Bronchial epithelial cell (primary cell): ENCODE measurements around the gene FKRP. TPM values are rescaled to one million over a fixed set of nuclear protein-coding genes. Genes with fewer than 3 reads are reported as not detected.

Source experiments
- DNase-seq: peaks from one replicate; pipeline ENCODE4 v3.0.0-alpha.2; 2010; ENCODE audit warnings: low read depth
- FAIRE-seq: peaks from 2 replicates; lab custom pipeline; 2011; peaks lifted over from hg19 to GRCh38; lab: Jason Lieb, UNC
- H3K27me3 ChIP-seq: 2 replicates; pipeline ENCODE4 v1.5.1; 2011; ENCODE audit warnings: low read length; ENCODE audit not compliant: control insufficient read depth, insufficient read depth
- H3K36me3 ChIP-seq: 2 replicates; pipeline ENCODE4 v1.5.1; 2011; ENCODE audit warnings: low read length; ENCODE audit not compliant: control insufficient read depth, insufficient read depth
- H3K4me3 ChIP-seq: 2 replicates; pipeline ENCODE4 v1.5.1; 2011; ENCODE audit warnings: mild to moderate bottlenecking, low read depth, low read length, control low read depth
- CTCF ChIP-seq: IDR thresholded peaks from 2 replicates; pipeline ENCODE4 v1.5.1; 2011; ENCODE audit warnings: mild to moderate bottlenecking, moderate library complexity, low read length, control low read depth, inconsistent platforms; ENCODE audit not compliant: insufficient read depth, severe bottlenecking
- total RNA-seq: library from RNA; depleted of rRNA; stranded (reverse); fragments of >200 nt; gene quantifications from 2 replicates; pipeline ENCODE4 v1.2.1, GENCODE V29; 2014

The FKRP gene
- total RNA-seq, 1 donor from 2014 or later, result 5.8 TPM

- H3K4me3 ChIP-seq, result no peak overlapping the region
- FAIRE-seq, result no peak
- no peak for TF ChIP-seq CTCF
- H3K36me3 ChIP-seq, result peaks cover 54% of the 10 kb centered on the region
- H3K27me3 ChIP-seq, result no peaks in the 10 kb centered on the region
- no peak for DNase-seq
These were observed 23.3 kb upstream of the FKRP start for GRCh38 chr19:46722421-46723022.

DNA sequence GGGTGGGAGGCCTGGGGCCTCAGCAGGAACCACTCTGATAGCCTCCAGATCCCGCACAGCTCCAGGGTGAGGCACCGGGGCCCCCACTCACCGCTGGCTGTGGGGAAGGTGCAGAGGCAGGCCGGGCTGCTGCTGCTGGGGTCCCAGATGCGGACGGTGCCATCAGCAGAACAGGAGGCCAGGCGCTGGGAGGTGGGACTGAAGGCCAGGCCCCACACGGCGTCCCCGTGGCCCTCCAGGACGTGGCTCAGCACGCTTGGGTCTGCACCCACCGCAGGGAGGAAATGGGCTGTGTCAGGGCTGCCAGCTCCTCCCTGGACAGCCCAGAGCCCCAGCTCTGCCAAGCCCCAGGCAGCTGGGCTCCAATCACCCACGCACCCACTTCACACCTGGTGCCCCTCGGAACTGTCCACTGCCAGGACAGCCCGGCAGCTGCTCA, 22.8 kb upstream of the FKRP start:
- Histone ChIP-seq H3K36me3 (peaks cover 59% of the 10 kb centered on the region), H3K4me3 (no peak overlapping the region), H3K27me3 (no peaks in the 10 kb centered on the region)
- DNase-seq (no peak), FAIRE-seq (no peak)
- TF ChIP-seq CTCF, result no peak

DNA sequence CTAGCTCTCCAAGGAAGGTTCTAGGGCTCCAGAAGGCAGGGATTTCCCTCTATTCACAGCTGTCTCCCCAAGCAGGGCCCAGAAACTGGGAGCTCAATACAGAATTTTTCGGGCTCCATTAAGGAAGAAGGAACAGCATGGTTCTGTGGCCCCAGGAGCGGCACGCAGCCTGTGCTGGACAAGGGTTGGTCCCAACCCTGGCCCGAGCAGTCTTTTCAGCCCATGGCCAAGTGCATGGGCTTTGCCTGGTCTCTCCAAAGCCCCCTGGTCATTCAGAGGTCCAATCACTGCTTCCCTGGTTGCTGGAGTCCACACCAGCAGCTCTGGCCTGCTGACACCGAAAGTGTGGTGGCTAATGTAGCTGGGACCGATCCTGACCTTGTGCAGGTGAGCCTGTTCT, 22.4 kb upstream of the FKRP start:
- H3K27me3 ChIP-seq, result no peaks in the 10 kb centered on the region
- peaks cover 63% of the 10 kb centered on the region for H3K36me3 ChIP-seq
- FAIRE-seq (no peak), DNase-seq (no peak)
- no peak for TF ChIP-seq CTCF
- H3K4me3 ChIP-seq, result no peak overlapping the region

- Histone ChIP-seq H3K4me3 (no peak overlapping the region), H3K36me3 (peaks cover 66% of the 10 kb centered on the region), H3K27me3 (no peaks in the 10 kb centered on the region)
- no peak for FAIRE-seq
- no peak for TF ChIP-seq CTCF
- DNase-seq, result no peak
These were observed 21.4 kb upstream of the FKRP start for GRCh38 chr19:46724468-46724867.

- FAIRE-seq, result no peak
- peaks cover 72% of the 10 kb centered on the region for H3K36me3 ChIP-seq
These were observed 20.6 kb upstream of the FKRP start for GRCh38 chr19:46725036-46725820.

More at GRCh38 chr19:46725036-46725820, 20.6 kb upstream of the FKRP start:
- no peak for TF ChIP-seq CTCF
- Histone ChIP-seq H3K27me3 (no peaks in the 10 kb centered on the region), H3K4me3 (no peak overlapping the region)
- no peak for DNase-seq
